Peyer's patch (tissue), 4 donors: ENCODE results near the gene TUBAL3. TPM values are rescaled to one million over a fixed set of nuclear protein-coding genes. Genes with fewer than 3 reads are reported as not detected.

ENCODE experiments used
- DNase-seq, 3 donors: peaks; one replicate each; pipeline ENCODE4 v3.0.0-alpha.2; 2017 to 2019
- H3K27ac ChIP-seq, 4 donors: fragments of 200-600 bp; sonication (generic); one replicate each; pipeline ENCODE4 v1.5.1; 2016 to 2019
- H3K27me3 ChIP-seq, 2 donors: fragments of 200-600 bp; sonication (generic); one replicate each; pipeline ENCODE4 v1.5.1; 2019
- H3K36me3 ChIP-seq, 3 donors: fragments of 200-600 bp; sonication (generic); one replicate each; pipeline ENCODE4 v1.5.1; 2016 to 2019
- H3K4me1 ChIP-seq, 4 donors: fragments of 200-600 bp; sonication (generic); one replicate each; pipeline ENCODE4 v1.5.1; 2016 to 2019
- H3K4me3 ChIP-seq, 4 donors: fragments of 200-600 bp; sonication (generic); 1 replicate in 3 of 4; 2 replicates in 1 of 4; pipeline ENCODE4 v1.5.1; 2016 to 2019; ENCODE audit warnings: mild to moderate bottlenecking in 1 of 4
- H3K9me3 ChIP-seq, 4 donors: fragments of 200-600 bp; sonication (generic); one replicate each; pipeline ENCODE4 v1.5.1; 2016 to 2019; ENCODE audit warnings: mild to moderate bottlenecking in 1 of 4
- CTCF ChIP-seq, 6 experiments: fragments of 450-650 bp in 4 of 6; fragments of 200-600 bp in 2 of 6; sonication (generic) in 1 of 6; IDR thresholded peaks; one replicate each; pipeline ENCODE4 v1.5.1; 2017 to 2019; ENCODE audit warnings: antibody characterized with exemption in 6 of 6, mild to moderate bottlenecking in 3 of 6, moderate library complexity in 1 of 6
- POLR2A ChIP-seq, 2 donors: fragments of 450-650 bp; IDR thresholded peaks; one replicate each; pipeline ENCODE4 v1.5.1; 2017; ENCODE audit warnings: antibody characterized with exemption in 2 of 2, mild to moderate bottlenecking in 2 of 2, moderate library complexity in 2 of 2
- total RNA-seq, 4 donors: library from RNA; depleted of rRNA; stranded (reverse); fragments of >200 nt; gene quantifications; one replicate each; pipeline ENCODE4 v1.1.0, GENCODE V29; 2016

The TUBAL3 gene
- total RNA-seq, 4 donors from 2014 or later: 3.3 to 95.4 (median 74.2) TPM

GRCh38 chr10:5399332-5399731, 5.3 kb downstream of the TUBAL3 start:
- Histone ChIP-seq H3K4me1 (no peaks in the 10 kb centered on the region), H3K4me3 (no peak overlapping the region), H3K36me3 (peaks cover 0 to 12% (median 0%) of the 10 kb centered on the region in 3 donors), H3K27me3 (no peaks in the 10 kb centered on the region), H3K9me3 (no peaks in the 10 kb centered on the region), H3K27ac (no peak overlapping the region)
- TF ChIP-seq CTCF (IDR thresholded peaks at IDR 0.05): no peak
- no peak for TF ChIP-seq POLR2A (IDR thresholded peaks at IDR 0.05)
- DNase-seq: no peak

GRCh38 chr10:5396556-5397300, 7.9 kb downstream of the TUBAL3 start:
- TF ChIP-seq CTCF (IDR thresholded peaks at IDR 0.05) (no peak), POLR2A (IDR thresholded peaks at IDR 0.05) (no peak)
- Histone ChIP-seq H3K9me3 (no peaks in the 10 kb centered on the region), H3K36me3 (peaks cover 0 to 24% (median 0%) of the 10 kb centered on the region in 3 donors), H3K4me3 (no peak overlapping the region), H3K4me1 (no peaks in the 10 kb centered on the region), H3K27me3 (no peaks in the 10 kb centered on the region), H3K27ac (no peak overlapping the region)
- DNase-seq: no peak

- Histone ChIP-seq H3K27me3 (no peaks in the 10 kb centered on the region), H3K4me3 (no peak overlapping the region), H3K36me3 (peaks cover 0 to 17% (median 0%) of the 10 kb centered on the region in 3 donors), H3K4me1 (no peaks in the 10 kb centered on the region), H3K27ac (no peak overlapping the region), H3K9me3 (peaks cover 0 to 7% (median 0%) of the 10 kb centered on the region in 4 donors)
- no peak for DNase-seq
- TF ChIP-seq CTCF (IDR thresholded peaks at IDR 0.05) (no peak), POLR2A (IDR thresholded peaks at IDR 0.05) (no peak)
These were observed 9.5 kb downstream of the TUBAL3 start for GRCh38 chr10:5395168-5395567.

- Histone ChIP-seq H3K27ac (no peak overlapping the region), H3K4me1 (no peaks in the 10 kb centered on the region), H3K9me3 (peaks cover 0 to 7% (median 0%) of the 10 kb centered on the region in 4 donors), H3K27me3 (no peaks in the 10 kb centered on the region), H3K4me3 (no peak overlapping the region), H3K36me3 (peaks cover 0 to 17% (median 0%) of the 10 kb centered on the region in 3 donors)
- no peak for DNase-seq
- TF ChIP-seq POLR2A (IDR thresholded peaks at IDR 0.05): no peak
- TF ChIP-seq CTCF (IDR thresholded peaks at IDR 0.05): no peak
These were observed 11.1 kb downstream of the TUBAL3 start for GRCh38 chr10:5393529-5393928.

GRCh38 chr10:5391790-5392189, 12.8 kb downstream of the TUBAL3 start:
- Histone ChIP-seq H3K27ac (no peak overlapping the region), H3K4me1 (no peaks in the 10 kb centered on the region), H3K9me3 (peaks cover 0 to 7% (median 0%) of the 10 kb centered on the region in 4 donors), H3K36me3 (peaks cover 0 to 23% (median 0%) of the 10 kb centered on the region in 3 donors), H3K27me3 (no peaks in the 10 kb centered on the region), H3K4me3 (no peak overlapping the region)
- TF ChIP-seq POLR2A (IDR thresholded peaks at IDR 0.05): no peak
- TF ChIP-seq CTCF (IDR thresholded peaks at IDR 0.05): no peak
- no peak for DNase-seq
